Measurements from ENCODE around the gene SNCAIP.

The SNCAIP gene

DNA sequence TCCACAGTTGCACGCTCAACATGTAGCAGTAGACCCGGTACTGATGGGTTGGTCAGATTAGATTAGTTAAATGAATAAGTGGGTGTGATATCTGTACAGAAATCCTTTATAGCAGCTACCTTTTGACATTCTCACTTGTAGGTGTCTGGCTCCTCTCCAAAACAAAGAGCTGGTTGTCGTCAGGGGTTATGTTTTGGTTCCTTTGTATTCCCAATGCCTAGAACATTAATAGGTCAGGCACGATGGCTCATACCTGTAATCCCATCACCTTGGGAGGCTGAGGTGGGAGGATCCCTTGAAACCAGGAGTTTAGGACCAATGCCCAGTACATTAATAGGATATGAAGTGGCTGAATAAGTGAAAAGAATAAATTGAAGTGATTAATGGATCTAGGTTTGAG, 182.1 kb downstream of the SNCAIP start:
- DNase-seq (ENCODE audit: low spot score) (no peak), FAIRE-seq (no peak)

- peak; percentile 20 for DNase-seq (ENCODE audit: low spot score)
- no peak for FAIRE-seq
Observed at GRCh38 chr5:122498163-122498562, 186.1 kb downstream of the SNCAIP start.

GRCh38 chr5:122499585-122499984, 187.5 kb downstream of the SNCAIP start:
- FAIRE-seq (no peak), DNase-seq (ENCODE audit: low spot score) (no peak)

GRCh38 chr5:122500245-122501088, 188.4 kb downstream of the SNCAIP start:
- FAIRE-seq (no peak), DNase-seq (ENCODE audit: low spot score) (peak; percentile 74)

- no peak for FAIRE-seq
- DNase-seq (ENCODE audit: low spot score) = no peak
Observed at GRCh38 chr5:122501089-122501435, 189.0 kb downstream of the SNCAIP start.

- FAIRE-seq = no peak
- no peak for DNase-seq (ENCODE audit: low spot score)
Observed at GRCh38 chr5:122507045-122507444, 195.0 kb downstream of the SNCAIP start.

- FAIRE-seq (no peak), DNase-seq (ENCODE audit: low spot score) (peak; percentile 12)
Observed at GRCh38 chr5:122507581-122507980, 195.5 kb downstream of the SNCAIP start.

GRCh38 chr5:122508623-122509022, 196.6 kb downstream of the SNCAIP start:
- FAIRE-seq (no peak), DNase-seq (ENCODE audit: low spot score) (no peak)
